Measurements from ENCODE around the gene AQP12B.

Gene AQP12B

DNA sequence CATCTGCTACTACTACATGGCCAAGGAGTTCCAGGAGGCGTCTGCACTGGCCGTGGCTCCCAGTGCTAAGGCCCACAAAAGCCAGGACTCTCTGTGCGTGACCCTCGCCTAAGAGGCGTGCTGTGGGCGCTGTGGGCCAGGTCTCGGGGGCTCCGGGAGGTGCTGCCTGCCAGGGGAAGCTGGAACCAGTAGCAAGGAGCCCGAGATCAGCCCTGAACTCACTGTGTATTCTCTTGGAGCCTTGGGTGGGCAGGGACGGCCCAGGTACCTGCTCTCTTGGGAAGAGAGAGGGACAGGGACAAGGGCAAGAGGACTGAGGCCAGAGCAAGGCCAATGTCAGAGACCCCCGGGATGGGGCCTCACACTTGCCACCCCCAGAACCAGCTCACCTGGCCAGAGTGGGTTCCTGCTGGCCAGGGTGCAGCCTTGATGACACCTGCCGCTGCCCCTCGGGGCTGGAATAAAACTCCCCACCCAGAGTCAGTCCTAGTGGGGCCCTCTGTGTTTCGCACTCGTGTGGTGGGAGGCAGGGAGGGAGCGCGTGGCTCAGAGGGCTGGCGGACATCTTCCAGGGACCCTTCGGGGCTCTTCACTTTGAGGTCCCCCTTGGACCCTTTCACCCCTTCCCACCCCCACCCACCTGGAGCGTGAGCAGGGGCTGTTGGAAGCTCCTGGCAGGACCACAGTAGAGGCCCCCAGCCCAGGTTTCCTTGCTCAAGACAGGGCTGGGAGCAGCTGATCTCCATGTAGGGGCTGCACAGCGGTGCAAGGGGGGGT lies 51.7 kb downstream of the AQP12B start:
- Histone ChIP-seq H3K36me3 (ENCODE audit: control insufficient read depth, insufficient read depth, low read length) (no peaks in the 10 kb centered on the region), H3K9ac (ENCODE audit: low read depth, low read length) (no peak overlapping the region), H3K9me3 (ENCODE audit: control insufficient read depth, insufficient read depth, low read length) (peaks cover 16% of the 10 kb centered on the region), H3K4me3 (ENCODE audit: low read depth, low read length) (no peak overlapping the region), H3K4me1 (ENCODE audit: control insufficient read depth, insufficient read depth, low read length) (no peaks in the 10 kb centered on the region), H3K27me3 (ENCODE audit: control insufficient read depth, insufficient read depth, low read length) (no peaks in the 10 kb centered on the region)

DNA sequence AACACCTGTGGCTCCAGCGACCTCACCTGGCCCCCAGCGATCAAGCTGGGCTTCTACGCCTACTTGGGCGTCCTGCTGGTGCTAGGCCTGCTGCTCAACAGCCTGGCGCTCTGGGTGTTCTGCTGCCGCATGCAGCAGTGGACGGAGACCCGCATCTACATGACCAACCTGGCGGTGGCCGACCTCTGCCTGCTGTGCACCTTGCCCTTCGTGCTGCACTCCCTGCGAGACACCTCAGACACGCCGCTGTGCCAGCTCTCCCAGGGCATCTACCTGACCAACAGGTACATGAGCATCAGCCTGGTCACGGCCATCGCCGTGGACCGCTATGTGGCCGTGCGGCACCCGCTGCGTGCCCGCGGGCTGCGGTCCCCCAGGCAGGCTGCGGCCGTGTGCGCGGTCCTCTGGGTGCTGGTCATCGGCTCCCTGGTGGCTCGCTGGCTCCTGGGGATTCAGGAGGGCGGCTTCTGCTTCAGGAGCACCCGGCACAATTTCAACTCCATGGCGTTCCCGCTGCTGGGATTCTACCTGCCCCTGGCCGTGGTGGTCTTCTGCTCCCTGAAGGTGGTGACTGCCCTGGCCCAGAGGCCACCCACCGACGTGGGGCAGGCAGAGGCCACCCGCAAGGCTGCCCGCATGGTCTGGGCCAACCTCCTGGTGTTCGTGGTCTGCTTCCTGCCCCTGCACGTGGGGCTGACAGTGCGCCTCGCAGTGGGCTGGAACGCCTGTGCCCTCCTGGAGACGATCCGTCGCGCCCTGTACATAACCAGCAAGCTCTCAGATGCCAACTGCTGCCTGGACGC lies 52.5 kb downstream of the AQP12B start:
- Histone ChIP-seq H3K9ac (ENCODE audit: low read depth, low read length) (no peak overlapping the region), H3K4me3 (ENCODE audit: low read depth, low read length) (no peak overlapping the region), H3K27me3 (ENCODE audit: control insufficient read depth, insufficient read depth, low read length) (no peaks in the 10 kb centered on the region), H3K4me1 (ENCODE audit: control insufficient read depth, insufficient read depth, low read length) (no peaks in the 10 kb centered on the region), H3K9me3 (ENCODE audit: control insufficient read depth, insufficient read depth, low read length) (peaks cover 16% of the 10 kb centered on the region), H3K36me3 (ENCODE audit: control insufficient read depth, insufficient read depth, low read length) (no peaks in the 10 kb centered on the region)

DNA sequence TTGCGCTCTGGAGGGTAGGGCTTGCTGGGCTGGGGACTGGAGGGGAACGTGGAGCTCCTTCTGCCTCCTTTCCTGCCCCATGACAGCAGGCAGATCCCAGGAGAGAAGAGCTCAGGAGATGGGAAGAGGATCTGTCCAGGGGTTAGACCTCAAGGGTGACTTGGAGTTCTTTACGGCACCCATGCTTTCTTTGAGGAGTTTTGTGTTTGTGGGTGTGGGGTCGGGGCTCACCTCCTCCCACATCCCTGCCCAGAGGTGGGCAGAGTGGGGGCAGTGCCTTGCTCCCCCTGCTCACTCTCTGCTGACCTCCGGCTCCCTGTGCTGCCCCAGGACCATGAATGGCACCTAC lies 53.1 kb downstream of the AQP12B start:
- Histone ChIP-seq H3K27me3 (ENCODE audit: control insufficient read depth, insufficient read depth, low read length) (no peaks in the 10 kb centered on the region), H3K9me3 (ENCODE audit: control insufficient read depth, insufficient read depth, low read length) (peaks cover 16% of the 10 kb centered on the region), H3K9ac (ENCODE audit: low read depth, low read length) (no peak overlapping the region), H3K4me3 (ENCODE audit: low read depth, low read length) (no peak overlapping the region), H3K36me3 (ENCODE audit: control insufficient read depth, insufficient read depth, low read length) (no peaks in the 10 kb centered on the region), H3K4me1 (ENCODE audit: control insufficient read depth, insufficient read depth, low read length) (no peaks in the 10 kb centered on the region)

DNA sequence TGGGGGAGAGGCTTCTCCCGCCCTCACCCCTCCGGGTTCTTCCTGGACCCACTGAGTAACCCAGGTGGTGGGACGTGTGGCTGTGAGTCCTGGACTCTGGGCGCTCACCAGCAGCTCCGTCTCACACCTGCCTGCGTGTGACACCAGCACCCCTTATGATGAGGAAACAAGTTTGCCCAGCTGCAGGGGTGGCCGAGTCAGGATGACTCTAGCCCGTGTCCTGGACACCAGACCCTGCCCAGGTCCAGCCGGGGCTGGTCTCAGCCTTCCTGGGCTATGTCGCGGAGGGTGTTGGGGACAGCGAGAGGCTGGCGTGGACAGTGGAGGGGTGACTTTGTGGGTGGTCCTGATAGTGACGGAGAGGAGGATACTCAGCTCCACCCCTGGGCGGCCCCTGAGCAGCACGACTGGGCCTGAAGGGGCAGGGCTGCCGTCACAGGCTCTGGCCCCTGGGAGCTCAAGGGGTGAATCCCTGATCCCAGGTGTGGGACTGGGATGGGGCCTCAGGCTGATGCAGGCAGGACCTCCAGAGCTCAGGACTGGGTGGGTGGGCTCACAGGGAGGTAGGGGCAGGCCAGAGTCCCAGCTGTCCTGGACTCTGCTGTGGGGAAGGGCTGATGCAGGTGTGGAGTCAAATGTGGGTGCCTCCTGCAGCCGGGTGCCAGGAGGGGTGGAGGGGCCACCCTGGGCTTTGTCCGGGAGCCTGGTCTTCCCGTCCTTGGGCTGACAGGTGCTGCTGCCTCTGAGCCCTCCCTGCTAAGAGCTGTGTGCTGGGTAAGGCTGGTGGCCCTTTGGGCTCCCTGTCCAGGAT lies 53.7 kb downstream of the AQP12B start:
- Histone ChIP-seq H3K9ac (ENCODE audit: low read depth, low read length) (no peak overlapping the region), H3K36me3 (ENCODE audit: control insufficient read depth, insufficient read depth, low read length) (no peaks in the 10 kb centered on the region), H3K27me3 (ENCODE audit: control insufficient read depth, insufficient read depth, low read length) (no peaks in the 10 kb centered on the region), H3K4me1 (ENCODE audit: control insufficient read depth, insufficient read depth, low read length) (no peaks in the 10 kb centered on the region), H3K4me3 (ENCODE audit: low read depth, low read length) (no peak overlapping the region), H3K9me3 (ENCODE audit: control insufficient read depth, insufficient read depth, low read length) (peaks cover 15% of the 10 kb centered on the region)

DNA sequence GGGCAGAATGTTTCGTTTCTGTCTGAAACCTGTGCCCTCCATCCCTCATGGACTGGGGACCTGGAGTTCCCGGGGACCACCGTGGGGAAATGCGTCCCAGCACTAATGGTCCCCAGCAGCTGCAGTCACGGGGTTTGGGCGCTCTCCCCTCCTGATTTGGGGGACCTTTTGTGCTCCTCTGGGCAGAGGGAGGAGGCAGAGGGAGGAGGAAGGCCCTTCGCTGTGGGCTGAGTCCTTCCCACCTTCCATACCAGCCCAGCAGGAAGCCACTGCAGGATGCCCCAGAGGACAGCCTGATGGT lies 54.2 kb downstream of the AQP12B start:
- H3K4me1 ChIP-seq (ENCODE audit: control insufficient read depth, insufficient read depth, low read length): no peaks in the 10 kb centered on the region
- no peaks in the 10 kb centered on the region for H3K36me3 ChIP-seq (ENCODE audit: control insufficient read depth, insufficient read depth, low read length)
- H3K9ac ChIP-seq (ENCODE audit: low read depth, low read length): no peak overlapping the region
- H3K27me3 ChIP-seq (ENCODE audit: control insufficient read depth, insufficient read depth, low read length): no peaks in the 10 kb centered on the region
- no peak overlapping the region for H3K4me3 ChIP-seq (ENCODE audit: low read depth, low read length)
- peaks cover 10% of the 10 kb centered on the region for H3K9me3 ChIP-seq (ENCODE audit: control insufficient read depth, insufficient read depth, low read length)

DNA sequence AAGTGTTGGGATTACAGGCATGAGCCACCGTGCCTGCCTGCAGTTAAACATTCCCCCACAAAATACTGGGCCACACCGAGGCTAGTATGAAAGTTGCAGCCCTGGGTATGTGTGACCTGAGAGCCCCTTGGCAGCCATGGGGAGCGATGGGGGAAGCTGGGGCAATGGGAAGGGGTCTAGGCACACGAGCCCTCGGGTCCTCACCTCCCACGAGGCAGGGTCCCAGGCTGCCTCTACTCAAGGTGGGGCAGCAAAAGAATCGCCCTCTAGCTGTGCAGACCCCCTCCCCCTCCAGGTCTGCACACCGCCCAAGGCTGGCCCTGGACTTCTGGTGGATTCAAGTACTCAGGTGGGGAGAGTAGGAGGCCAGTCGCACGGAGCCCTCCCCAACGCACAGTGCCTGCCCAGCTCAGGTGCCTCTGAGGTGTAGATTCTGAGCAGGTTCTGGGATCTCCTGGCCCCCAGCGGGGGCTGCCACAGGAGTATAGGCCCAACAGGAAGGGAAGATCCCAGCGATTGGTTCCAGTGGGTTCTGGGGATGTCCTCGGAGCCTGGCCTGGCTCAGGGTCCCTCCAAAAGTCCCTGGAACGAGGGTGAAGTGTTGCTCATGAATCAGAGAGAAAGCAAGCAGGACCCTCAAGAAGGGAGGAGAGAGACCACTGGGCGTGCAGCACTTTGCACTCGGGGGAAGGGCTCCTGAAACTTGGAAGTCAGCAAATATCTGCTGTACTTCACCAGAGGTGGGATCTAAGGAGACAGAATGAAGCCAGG lies 54.8 kb downstream of the AQP12B start:
- H3K9me3 ChIP-seq (ENCODE audit: control insufficient read depth, insufficient read depth, low read length): peaks cover 10% of the 10 kb centered on the region
- H3K27me3 ChIP-seq (ENCODE audit: control insufficient read depth, insufficient read depth, low read length): no peaks in the 10 kb centered on the region
- no peaks in the 10 kb centered on the region for H3K4me1 ChIP-seq (ENCODE audit: control insufficient read depth, insufficient read depth, low read length)
- H3K4me3 ChIP-seq (ENCODE audit: low read depth, low read length): no peak overlapping the region
- H3K36me3 ChIP-seq (ENCODE audit: control insufficient read depth, insufficient read depth, low read length): no peaks in the 10 kb centered on the region
- no peak overlapping the region for H3K9ac ChIP-seq (ENCODE audit: low read depth, low read length)

DNA sequence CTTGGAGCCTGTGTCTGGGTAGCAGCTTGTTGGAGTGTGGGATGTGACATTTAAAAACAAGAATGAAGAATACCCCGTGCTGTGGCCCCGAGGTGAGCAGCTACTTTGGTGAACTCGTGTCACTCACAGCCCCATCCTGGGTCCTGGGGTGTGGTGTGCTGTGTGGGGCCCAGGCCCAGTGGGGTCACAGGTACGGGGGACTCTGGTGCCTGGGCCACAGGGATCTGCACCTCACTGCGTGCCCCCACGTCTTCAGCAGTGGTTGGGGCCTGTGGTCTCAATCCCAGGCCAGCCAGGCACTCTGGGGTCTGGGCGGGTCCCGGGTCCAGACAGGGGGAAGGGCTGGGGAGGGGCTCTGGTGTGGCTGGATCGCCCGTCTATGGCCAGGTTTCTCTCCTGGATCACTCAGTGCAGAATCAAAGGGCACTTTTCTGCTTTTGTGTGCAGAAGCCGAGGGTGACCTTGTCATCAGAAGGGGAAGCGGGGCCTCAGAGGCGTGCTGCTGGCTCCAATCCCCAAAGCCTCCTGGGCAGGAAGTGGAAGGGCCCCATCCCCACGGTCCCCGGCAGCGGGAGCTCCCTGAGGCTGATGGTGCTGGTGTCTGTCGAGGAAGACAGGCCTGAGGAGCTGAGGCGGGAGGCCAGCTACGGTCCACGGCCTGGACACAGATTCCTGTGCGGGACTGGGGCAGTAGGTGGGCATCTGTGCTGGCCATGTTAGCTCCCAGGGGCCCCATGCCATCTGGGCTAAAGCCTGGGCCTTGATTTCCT lies 56.0 kb downstream of the AQP12B start:
- H3K4me1 ChIP-seq (ENCODE audit: control insufficient read depth, insufficient read depth, low read length): no peaks in the 10 kb centered on the region
- H3K27me3 ChIP-seq (ENCODE audit: control insufficient read depth, insufficient read depth, low read length): no peaks in the 10 kb centered on the region
- H3K36me3 ChIP-seq (ENCODE audit: control insufficient read depth, insufficient read depth, low read length): no peaks in the 10 kb centered on the region
- peaks cover under 1% of the 10 kb centered on the region for H3K9me3 ChIP-seq (ENCODE audit: control insufficient read depth, insufficient read depth, low read length)
- H3K9ac ChIP-seq (ENCODE audit: low read depth, low read length): no peak overlapping the region
- no peak overlapping the region for H3K4me3 ChIP-seq (ENCODE audit: low read depth, low read length)

Data from iPS-15b (cell line).